Measurements from ENCODE around the gene TM9SF1. TPM values are rescaled to one million over a fixed set of nuclear protein-coding genes. Genes with fewer than 3 reads are reported as not detected.

Gene TM9SF1
- total and polyA plus RNA-seq, 10 of the 15 experiments (the other 5 are each of a cell fraction or from before 2014, with no cell fraction given) = 7.2 to 39.2 (median 17.6) TPM

DNA sequence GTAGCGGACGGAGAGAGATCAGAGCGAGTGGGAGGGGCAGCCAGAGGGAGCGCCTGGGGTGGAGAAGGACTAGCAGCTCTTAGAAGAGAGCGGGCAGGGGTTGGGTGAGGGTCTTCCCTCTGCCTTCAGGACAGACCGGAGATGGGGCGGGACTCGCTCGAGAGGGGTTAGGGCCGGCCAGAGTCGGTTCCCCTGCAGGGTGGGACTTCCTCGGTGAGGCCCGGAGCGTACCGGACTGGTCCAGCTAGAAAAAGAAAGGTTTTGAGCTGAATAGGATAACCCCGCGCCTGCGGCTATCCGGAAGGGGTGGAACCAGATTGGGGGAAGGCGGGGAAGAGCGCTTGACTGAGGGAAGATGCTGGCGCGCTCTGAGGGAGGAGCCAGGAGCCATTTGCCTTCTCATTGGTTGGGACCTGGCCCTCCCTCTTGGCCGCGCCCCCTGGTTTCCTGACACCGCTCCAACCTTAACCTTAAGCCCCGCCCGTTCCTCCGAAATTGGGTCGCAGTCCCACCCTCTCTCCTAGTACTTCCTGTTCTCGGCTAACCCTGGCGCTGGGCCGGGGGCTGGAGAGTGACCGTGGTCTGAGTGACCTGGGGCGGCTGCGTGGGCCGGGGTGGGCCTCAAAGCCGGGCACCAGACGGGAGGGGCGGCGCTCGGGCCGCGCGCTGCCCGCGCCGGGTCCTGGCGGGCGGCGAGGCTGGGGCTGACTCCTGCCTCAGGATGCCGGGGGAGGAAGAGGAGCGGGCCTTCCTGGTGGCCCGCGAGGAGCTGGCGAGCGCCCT, 48.1 kb downstream of the TM9SF1 start, which contains the start of gene RNF31 (continued):
- TF ChIP-seq, protein P1, sequence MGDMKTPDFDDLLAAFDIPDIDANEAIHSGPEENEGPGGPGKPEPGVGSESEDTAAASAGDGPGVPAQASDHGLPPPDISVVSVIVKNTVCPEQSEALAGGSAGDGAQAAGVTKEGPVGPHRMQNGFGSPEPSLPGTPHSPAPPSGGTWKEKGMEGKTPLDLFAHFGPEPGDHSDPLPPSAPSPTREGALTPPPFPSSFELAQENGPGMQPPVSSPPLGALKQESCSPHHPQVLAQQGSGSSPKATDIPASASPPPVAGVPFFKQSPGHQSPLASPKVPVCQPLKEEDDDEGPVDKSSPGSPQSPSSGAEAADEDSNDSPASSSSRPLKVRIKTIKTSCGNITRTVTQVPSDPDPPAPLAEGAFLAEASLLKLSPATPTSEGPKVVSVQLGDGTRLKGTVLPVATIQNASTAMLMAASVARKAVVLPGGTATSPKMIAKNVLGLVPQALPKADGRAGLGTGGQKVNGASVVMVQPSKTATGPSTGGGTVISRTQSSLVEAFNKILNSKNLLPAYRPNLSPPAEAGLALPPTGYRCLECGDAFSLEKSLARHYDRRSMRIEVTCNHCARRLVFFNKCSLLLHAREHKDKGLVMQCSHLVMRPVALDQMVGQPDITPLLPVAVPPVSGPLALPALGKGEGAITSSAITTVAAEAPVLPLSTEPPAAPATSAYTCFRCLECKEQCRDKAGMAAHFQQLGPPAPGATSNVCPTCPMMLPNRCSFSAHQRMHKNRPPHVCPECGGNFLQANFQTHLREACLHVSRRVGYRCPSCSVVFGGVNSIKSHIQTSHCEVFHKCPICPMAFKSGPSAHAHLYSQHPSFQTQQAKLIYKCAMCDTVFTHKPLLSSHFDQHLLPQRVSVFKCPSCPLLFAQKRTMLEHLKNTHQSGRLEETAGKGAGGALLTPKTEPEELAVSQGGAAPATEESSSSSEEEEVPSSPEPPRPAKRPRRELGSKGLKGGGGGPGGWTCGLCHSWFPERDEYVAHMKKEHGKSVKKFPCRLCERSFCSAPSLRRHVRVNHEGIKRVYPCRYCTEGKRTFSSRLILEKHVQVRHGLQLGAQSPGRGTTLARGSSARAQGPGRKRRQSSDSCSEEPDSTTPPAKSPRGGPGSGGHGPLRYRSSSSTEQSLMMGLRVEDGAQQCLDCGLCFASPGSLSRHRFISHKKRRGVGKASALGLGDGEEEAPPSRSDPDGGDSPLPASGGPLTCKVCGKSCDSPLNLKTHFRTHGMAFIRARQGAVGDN (IDR thresholded peaks at IDR 0.05) = peak; percentile 33; the same call in 1 of the 2 replicates
- TF ChIP-seq PML (IDR thresholded peaks at IDR 0.05; ENCODE audit: low read length) (no peak; the same call in 1 of the 2 replicates), MEF2B (IDR thresholded peaks at IDR 0.05; ENCODE audit: partially characterized antibody, poor library complexity, severe bottlenecking) (peak; percentile 54), MTA2 (IDR thresholded peaks at IDR 0.05; ENCODE audit: low read depth) (no peak; the same call in 1 of the 2 replicates), EED (IDR thresholded peaks at IDR 0.05; ENCODE audit: low read depth) (no peak), HCFC1 (IDR thresholded peaks at IDR 0.05; ENCODE audit: low read length) (no peak), SMARCA5 (IDR thresholded peaks at IDR 0.05) (peak; percentile 50; the same call in 1 of the 2 replicates), CEBPB (IDR thresholded peaks at IDR 0.05; ENCODE audit: borderline replicate concordance in 1 of 2, low read depth in 2 of 2, low read length in 2 of 2) (no peak), BHLHE40 (IDR thresholded peaks at IDR 0.05; ENCODE audit: borderline replicate concordance in 1 of 2, low read depth in 2 of 2, low read length in 1 of 2) (peak in 1 of 2 experiments; percentile 24; a peak in 1 of 4 replicates), NFYA (IDR thresholded peaks at IDR 0.05; ENCODE audit: borderline replicate concordance, low read depth, low read length) (no peak), CHD4 (IDR thresholded peaks at IDR 0.05) (no peak), TCF12 (IDR thresholded peaks at IDR 0.05; ENCODE audit: low read depth, low read length) (no peak), CBX5 (IDR thresholded peaks at IDR 0.05; ENCODE audit: low read depth) (no peak), IKZF2 (IDR thresholded peaks at IDR 0.05) (no peak)
- TF ChIP-seq, protein P2, sequence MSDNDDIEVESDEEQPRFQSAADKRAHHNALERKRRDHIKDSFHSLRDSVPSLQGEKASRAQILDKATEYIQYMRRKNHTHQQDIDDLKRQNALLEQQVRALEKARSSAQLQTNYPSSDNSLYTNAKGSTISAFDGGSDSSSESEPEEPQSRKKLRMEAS (IDR thresholded peaks at IDR 0.05; ENCODE audit: low read depth, low read length) = no peak; the same call in 1 of the 2 replicates
- TF ChIP-seq, protein P3, sequence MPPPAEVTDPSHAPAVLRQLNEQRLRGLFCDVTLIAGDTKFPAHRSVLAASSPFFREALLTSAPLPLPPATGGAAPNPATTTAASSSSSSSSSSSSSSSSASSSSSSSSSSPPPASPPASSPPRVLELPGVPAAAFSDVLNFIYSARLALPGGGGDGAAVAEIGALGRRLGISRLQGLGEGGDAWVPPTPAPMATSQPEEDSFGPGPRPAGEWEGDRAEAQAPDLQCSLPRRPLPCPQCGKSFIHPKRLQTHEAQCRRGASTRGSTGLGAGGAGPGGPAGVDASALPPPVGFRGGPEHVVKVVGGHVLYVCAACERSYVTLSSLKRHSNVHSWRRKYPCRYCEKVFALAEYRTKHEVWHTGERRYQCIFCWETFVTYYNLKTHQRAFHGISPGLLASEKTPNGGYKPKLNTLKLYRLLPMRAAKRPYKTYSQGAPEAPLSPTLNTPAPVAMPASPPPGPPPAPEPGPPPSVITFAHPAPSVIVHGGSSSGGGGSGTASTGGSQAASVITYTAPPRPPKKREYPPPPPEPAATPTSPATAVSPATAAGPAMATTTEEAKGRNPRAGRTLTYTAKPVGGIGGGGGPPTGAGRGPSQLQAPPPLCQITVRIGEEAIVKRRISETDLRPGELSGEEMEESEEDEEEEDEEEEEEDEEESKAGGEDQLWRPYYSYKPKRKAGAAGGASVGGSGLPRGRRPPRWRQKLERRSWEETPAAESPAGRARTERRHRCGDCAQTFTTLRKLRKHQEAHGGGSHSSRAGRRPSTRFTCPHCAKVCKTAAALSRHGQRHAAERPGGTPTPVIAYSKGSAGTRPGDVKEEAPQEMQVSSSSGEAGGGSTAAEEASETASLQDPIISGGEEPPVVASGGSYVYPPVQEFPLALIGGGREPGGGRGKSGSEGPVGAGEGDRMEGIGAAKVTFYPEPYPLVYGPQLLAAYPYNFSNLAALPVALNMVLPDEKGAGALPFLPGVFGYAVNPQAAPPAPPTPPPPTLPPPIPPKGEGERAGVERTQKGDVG (CRISPR knock-in tag; IDR thresholded peaks at IDR 0.05) = no peak
- TF ChIP-seq, protein P4, sequence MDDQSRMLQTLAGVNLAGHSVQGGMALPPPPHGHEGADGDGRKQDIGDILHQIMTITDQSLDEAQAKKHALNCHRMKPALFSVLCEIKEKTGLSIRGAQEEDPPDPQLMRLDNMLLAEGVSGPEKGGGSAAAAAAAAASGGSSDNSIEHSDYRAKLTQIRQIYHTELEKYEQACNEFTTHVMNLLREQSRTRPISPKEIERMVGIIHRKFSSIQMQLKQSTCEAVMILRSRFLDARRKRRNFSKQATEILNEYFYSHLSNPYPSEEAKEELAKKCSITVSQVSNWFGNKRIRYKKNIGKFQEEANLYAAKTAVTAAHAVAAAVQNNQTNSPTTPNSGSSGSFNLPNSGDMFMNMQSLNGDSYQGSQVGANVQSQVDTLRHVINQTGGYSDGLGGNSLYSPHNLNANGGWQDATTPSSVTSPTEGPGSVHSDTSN (IDR thresholded peaks at IDR 0.05; ENCODE audit: insufficient replicate concordance, low read depth, low read length) = peak; percentile 22
- TF ChIP-seq, protein P5, sequence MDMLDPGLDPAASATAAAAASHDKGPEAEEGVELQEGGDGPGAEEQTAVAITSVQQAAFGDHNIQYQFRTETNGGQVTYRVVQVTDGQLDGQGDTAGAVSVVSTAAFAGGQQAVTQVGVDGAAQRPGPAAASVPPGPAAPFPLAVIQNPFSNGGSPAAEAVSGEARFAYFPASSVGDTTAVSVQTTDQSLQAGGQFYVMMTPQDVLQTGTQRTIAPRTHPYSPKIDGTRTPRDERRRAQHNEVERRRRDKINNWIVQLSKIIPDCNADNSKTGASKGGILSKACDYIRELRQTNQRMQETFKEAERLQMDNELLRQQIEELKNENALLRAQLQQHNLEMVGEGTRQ (IDR thresholded peaks at IDR 0.05; ENCODE audit: borderline replicate concordance, low read depth, low read length) = no peak

Measured in GM12878 (cell line).